K562 (cell line): ENCODE results near the gene URB2. TPM values are rescaled to one million over a fixed set of nuclear protein-coding genes. Genes with fewer than 3 reads are reported as not detected.

Experiments
- ADNP ChIP-seq: fragments of 200-800 bp; sonication (Bioruptor generic); IDR thresholded peaks from 2 replicates; pipeline ENCODE4 v1.6.1; 2016; ENCODE audit warnings: missing genetic modification characterization, missing compliant biosample characterization
- CLOCK ChIP-seq: fragments of 250-450 bp; sonication (Bioruptor Pico); IDR thresholded peaks from 2 replicates; pipeline ENCODE4 v1.4.0; 2020; ENCODE audit warnings: mild to moderate bottlenecking, moderate library complexity, borderline replicate concordance
- CREBBP ChIP-seq: IDR thresholded peaks from one replicate; pipeline ENCODE4 v1.6.1; 2012; ENCODE audit warnings: low read depth, mild to moderate bottlenecking, control low read depth, inconsistent platforms, low read length
- EP300 ChIP-seq: IDR thresholded peaks from 2 replicates; pipeline ENCODE4 v1.6.1; 2012; ENCODE audit warnings: low read length, improper control_type of control experiment
- GABPB1 ChIP-seq: sonication (generic); formaldehyde crosslinking; IDR thresholded peaks from 2 replicates; pipeline ENCODE4 v1.8.0; 2022; ENCODE audit warnings: mild to moderate bottlenecking, missing genetic modification reagents
- GTF3C2 ChIP-seq: IDR thresholded peaks from 3 replicates; pipeline ENCODE4 v1.6.1; 2011; ENCODE audit warnings: borderline replicate concordance, mild to moderate bottlenecking, moderate library complexity; ENCODE audit not compliant: insufficient read length; ENCODE audit errors: extremely low read depth
- HOMEZ ChIP-seq: fragments of 250-450 bp; sonication (Bioruptor Pico); IDR thresholded peaks from 2 replicates; pipeline ENCODE4 v1.4.0; 2020; ENCODE audit warnings: mild to moderate bottlenecking, moderate library complexity
- MED1 ChIP-seq: sonication (generic); formaldehyde crosslinking; IDR thresholded peaks from 2 replicates; pipeline ENCODE4 v1.8.1; 2023; ENCODE audit warnings: missing genetic modification reagents, borderline replicate concordance
- MLX ChIP-seq, 2 experiments: fragments of 450-650 bp in 1 of 2; sonication (generic) in 1 of 2; formaldehyde crosslinking; conservative IDR thresholded peaks; 2 replicates each; pipeline versions ENCODE4 v1.4.0 to v1.8.1; 2020 to 2022; ENCODE audit warnings: mild to moderate bottlenecking in 1 of 2, missing genetic modification reagents in 1 of 2
- NBN ChIP-seq: fragments of 450-650 bp; IDR thresholded peaks from 2 replicates; pipeline ENCODE4 v1.6.1; 2016; ENCODE audit warnings: low read depth, mild to moderate bottlenecking
- NFIC ChIP-seq: fragments of 450-650 bp; IDR thresholded peaks from 2 replicates; pipeline ENCODE4 v1.6.1; 2017; ENCODE audit warnings: mild to moderate bottlenecking, inconsistent platforms
- RBM39 ChIP-seq: fragments of 200-400 bp; formaldehyde crosslinking; optimal IDR thresholded peaks from 2 replicates; pipeline ENCODE3; 2018; ENCODE audit warnings: low read depth, low read length
- RFX1 ChIP-seq: fragments of 450-650 bp; IDR thresholded peaks from 2 replicates; pipeline ENCODE4 v1.6.1; 2016; ENCODE audit warnings: mild to moderate bottlenecking, moderate library complexity
- SREBF1 ChIP-seq: fragments of 150-350 bp; IDR thresholded peaks from 2 replicates; pipeline ENCODE4 v1.6.1; 2014; ENCODE audit warnings: antibody characterized with exemption, low read depth, low read length, borderline replicate concordance
- TOE1 ChIP-seq, 2 experiments: fragments of 450-650 bp in 1 of 2; sonication (generic) in 1 of 2; formaldehyde crosslinking in 1 of 2; IDR thresholded peaks; 2 replicates each; pipeline versions ENCODE4 v1.7.1 to v1.8.0; 2016 to 2022; ENCODE audit warnings: borderline replicate concordance in 2 of 2, mild to moderate bottlenecking in 2 of 2, antibody characterized with exemption in 1 of 2, inconsistent platforms in 1 of 2, low read depth in 1 of 2, missing genetic modification reagents in 1 of 2, moderate library complexity in 1 of 2
- USF2 ChIP-seq: sonication (generic); formaldehyde crosslinking; IDR thresholded peaks from 2 replicates; pipeline ENCODE4 v1.5.0; 2020; ENCODE audit warnings: missing genetic modification reagents
- ZNF239 ChIP-seq: fragments of 250-450 bp; sonication (Bioruptor Pico); IDR thresholded peaks from 2 replicates; pipeline ENCODE4 v1.4.0; 2020; ENCODE audit warnings: mild to moderate bottlenecking
- polyA plus RNA-seq, 8 experiments: library from polyadenylated mRNA; depleted of rRNA in 4 of 8; stranded (reverse) in 5 of 8; unstranded in 3 of 8; fragments of >200 nt; fragmentation: Nextera tagmentation in 2 of 8; fragmentation: Illumina TruSeq in 1 of 8; extraction: Ambion mirVana in 2 of 8; extraction: Trizol in 1 of 8; gene quantifications; 2 replicates each; pipeline versions ENCODE4 v1.2.1 to v1.2.3, GENCODE V29; 2011 to 2014; ENCODE audit warnings: inconsistent platforms in 1 of 8, missing spikeins in 1 of 8
- total RNA-seq, 7 experiments: library from RNA; depleted of rRNA in 6 of 7; stranded (reverse); fragments of >200 nt in 6 of 7; fragmentation: Illumina TruSeq in 2 of 7; extraction: Trizol in 2 of 7; gene quantifications; 2 replicates each; pipeline versions ENCODE4 v1.2.1 to v1.2.3, GENCODE V29; 2011 to 2021; ENCODE audit warnings: low replicate concordance in 1 of 7

The URB2 gene
- total and polyA plus RNA-seq, 9 of the 15 experiments (the other 6 are each of a cell fraction or from before 2014, with no cell fraction given), result 2.8 to 28.3 (median 19.0) TPM

GRCh38 chr1:229625915-229626831 is at the start of gene URB2, which contains the start of gene TAF5L (continued):
- TF ChIP-seq MLX (CRISPR knock-in tag; conservative IDR thresholded peaks at IDR 0.05) (no peak), TOE1 (IDR thresholded peaks at IDR 0.05; ENCODE audit: borderline replicate concordance) (peak; percentile 36; the same call in 1 of the 2 replicates), TOE1 (CRISPR knock-in tag; IDR thresholded peaks at IDR 0.05; ENCODE audit: borderline replicate concordance, low read depth) (no peak), EP300 (peak; percentile 32; the same call in 1 of the 2 replicates), CREBBP (no peak), MED1 (no peak), ZNF239 (no peak), ADNP (tag) (no peak), NFIC (no peak), USF2 (CRISPR knock-in tag) (peak; percentile 65; the same call in 1 of the 2 replicates), HOMEZ (CRISPR knock-in tag) (peak; percentile 43; the same call in 1 of the 2 replicates), CLOCK (CRISPR knock-in tag) (no peak), SREBF1 (no peak), RBM39 (no peak), NBN (no peak), RFX1 (no peak), GTF3C2 (no peak), GABPB1 (0 out of 2 replicates have a peak, but pooled peaks have one; percentile 24)
